PC-3 (cell line): ENCODE data around the gene SFMBT2. TPM values are rescaled to one million over a fixed set of nuclear protein-coding genes. Genes with fewer than 3 reads are reported as not detected.
A peak's percentile ranks its signal among the peaks of the same experiment; 100 is the strongest.

ENCODE experiments used
- ATAC-seq: fragments of 200-7000 bp; cut with Tn5 transposase; 2 replicates; pipeline ENCODE4 v1.9.1; 2020; ENCODE audit warnings: mild to moderate bottlenecking, moderate library complexity
- BruUV-seq: library from RNA; stranded (reverse); fragments of 400-500 nt; replicated peaks from 2 replicates; lab custom pipeline; 2021; lab: Mats Ljungman, UMichigan
- CTCF ChIA-PET: fragments of 300-600 bp; sonication (Branson Sonifier 250); formaldehyde crosslinking; loops from one replicate; lab custom pipeline; 2022; ENCODE audit warnings: antibody characterized with exemption; lab: Charles Lee
- POLR2A ChIA-PET: fragments of 300-600 bp; sonication (Branson Sonifier 250); formaldehyde crosslinking; loops from one replicate; lab custom pipeline; 2022; ENCODE audit warnings: antibody characterized with exemption; ENCODE audit not compliant: unreplicated experiment; lab: Charles Lee
- DNase-seq: peaks from one replicate; pipeline ENCODE4 v3.0.0-alpha.2; 2015
- H2AFZ ChIP-seq: fragments of 300-600 bp; sonication (generic); 2 replicates; pipeline ENCODE4 v1.6.0; 2016; ENCODE audit warnings: antibody characterized with exemption, low read length
- H3F3A ChIP-seq: fragments of 300-600 bp; sonication (generic); one replicate; pipeline ENCODE4 v1.6.0; 2017; ENCODE audit warnings: antibody characterized with exemption, low read length, control low read depth, mild to moderate bottlenecking; ENCODE audit not compliant: unreplicated experiment
- H3K27ac ChIP-seq: fragments of 300-600 bp; sonication (generic); 2 replicates; pipeline ENCODE4 v1.5.1; 2016; ENCODE audit warnings: mild to moderate bottlenecking, low read length
- H3K27me3 ChIP-seq: fragments of 300-600 bp; sonication (generic); 2 replicates; pipeline ENCODE4 v1.6.1; 2016; ENCODE audit warnings: low read length, mixed read lengths
- H3K36me3 ChIP-seq: fragments of 300-600 bp; sonication (generic); 2 replicates; pipeline ENCODE4 v1.6.1; 2016; ENCODE audit warnings: low read depth, mixed run types, low read length, mixed read lengths
- H3K4me1 ChIP-seq: fragments of 300-600 bp; sonication (generic); 2 replicates; pipeline ENCODE4 v1.5.1; 2016; ENCODE audit warnings: low read length; ENCODE audit not compliant: insufficient read depth
- H3K4me2 ChIP-seq: fragments of 300-600 bp; sonication (generic); 2 replicates; pipeline ENCODE4 v1.6.0; 2016; ENCODE audit warnings: low read length
- H3K4me3 ChIP-seq: fragments of 300-600 bp; sonication (generic); 2 replicates; pipeline ENCODE4 v1.5.1; 2016; ENCODE audit warnings: mild to moderate bottlenecking, low read length, mixed read lengths
- H3K79me2 ChIP-seq: fragments of 300-600 bp; sonication (generic); 2 replicates; pipeline ENCODE4 v1.6.1; 2017; ENCODE audit warnings: low read length, mixed read lengths
- H3K9ac ChIP-seq: fragments of 300-600 bp; sonication (generic); 2 replicates; pipeline ENCODE4 v1.6.0; 2016; ENCODE audit warnings: mild to moderate bottlenecking, low read length
- H3K9me2 ChIP-seq: fragments of 300-600 bp; sonication (generic); replicated peaks from 2 replicates; pipeline ENCODE4 v1.6.1; 2016; ENCODE audit warnings: mixed run types, low read length, mixed read lengths
- H3K9me3 ChIP-seq: fragments of 300-600 bp; sonication (generic); 2 replicates; pipeline ENCODE4 v1.6.1; 2016; ENCODE audit warnings: low read length, mixed read lengths
- H4K20me1 ChIP-seq: fragments of 300-600 bp; sonication (generic); 2 replicates; pipeline ENCODE4 v1.6.1; 2016; ENCODE audit warnings: low read length, mixed read lengths
- CTCF ChIP-seq: fragments of 300-600 bp; sonication (generic); conservative IDR thresholded peaks from 2 replicates; pipeline ENCODE4 v1.5.1; 2017; ENCODE audit warnings: antibody characterized with exemption, low read depth, mild to moderate bottlenecking, low read length
- EZH2 ChIP-seq: fragments of 300-600 bp; sonication (generic); IDR thresholded peaks from one replicate; pipeline ENCODE4 v1.6.1; 2017; ENCODE audit warnings: antibody characterized with exemption, mild to moderate bottlenecking, low read length; ENCODE audit not compliant: unreplicated experiment
- EZH2phosphoT487 ChIP-seq: fragments of 300-600 bp; sonication (generic); IDR thresholded peaks from 2 replicates; pipeline ENCODE4 v1.6.1; 2018; ENCODE audit warnings: mild to moderate bottlenecking, antibody characterized with exemption, low read length, borderline replicate concordance
- intact Hi-C: fragments of 100-400 bp; cut with micrococcal nuclease; formaldehyde crosslinking; loops from 2 replicates; pipeline ENCODE4 v1.9.0; 2023
- total RNA-seq: library from RNA; depleted of rRNA; stranded (reverse); fragments of >200 nt; gene quantifications from 2 replicates; pipeline ENCODE4 v1.2.3, GENCODE V29; 2014

The SFMBT2 gene
- total RNA-seq, 1 experiment from 2014 or later: 1.9 TPM

GRCh38 chr10:7412237-7412927 lies 1.5 kb upstream of the SFMBT2 start:
- no peaks in the 10 kb centered on the region for H3K9me2 ChIP-seq
- no peak for DNase-seq
- H3K27me3 ChIP-seq: peaks cover 10% of the 10 kb centered on the region
- H3K27ac ChIP-seq: no peak overlapping the region
- H3K4me2 ChIP-seq: no peak overlapping the region
- H3K4me3 ChIP-seq: no peak overlapping the region
- peaks cover 6% of the 10 kb centered on the region; the same call in 1 of the 2 replicates for H3K79me2 ChIP-seq
- H3K9me3 ChIP-seq: no peaks in the 10 kb centered on the region
- ATAC-seq: no peak
- ChIA-PET POLR2A (no interaction called here), CTCF (no interaction called here)
- no peaks in the 10 kb centered on the region for H4K20me1 ChIP-seq
- TF ChIP-seq EZH2phosphoT487 (no peak), CTCF (no peak), EZH2 (no peak)
- H3K4me1 ChIP-seq: no peaks in the 10 kb centered on the region
- intact Hi-C loops: no loop called here
- H2AFZ ChIP-seq: no peak overlapping the region
- BruUV-seq: no TSS peak
- H3F3A ChIP-seq: no peaks in the 10 kb centered on the region
- H3K9ac ChIP-seq: no peak overlapping the region
- no peaks in the 10 kb centered on the region; the same call in 1 of the 2 replicates for H3K36me3 ChIP-seq

- CTCF ChIA-PET: interaction anchor here (0.7 kb wide), 1 partner anchor 12 kb away, joined by 5 read pairs; no protein-coding TSS in a partner anchor
- Histone ChIP-seq H3K79me2 (peaks cover 6% of the 10 kb centered on the region; the same call in 1 of the 2 replicates), H3K27me3 (peaks cover 10% of the 10 kb centered on the region), H3K27ac (no peak overlapping the region), H3K9me2 (no peaks in the 10 kb centered on the region), H3F3A (no peaks in the 10 kb centered on the region), H3K4me3 (no peak overlapping the region), H3K4me2 (peak overlapping the region; percentile 86), H3K9me3 (no peaks in the 10 kb centered on the region), H3K4me1 (no peaks in the 10 kb centered on the region), H4K20me1 (no peaks in the 10 kb centered on the region), H3K36me3 (no peaks in the 10 kb centered on the region), H2AFZ (no peak overlapping the region), H3K9ac (no peak overlapping the region)
- no TSS peak for BruUV-seq
- POLR2A ChIA-PET: no interaction called here
- intact Hi-C loops: no loop called here
- TF ChIP-seq EZH2: no peak
- no peak for ATAC-seq
- no peak for DNase-seq
Observed at GRCh38 chr10:7411671-7412128, 866 bp upstream of the SFMBT2 start.

- Histone ChIP-seq H3K27me3 (peaks cover 10% of the 10 kb centered on the region), H3K36me3 (no peaks in the 10 kb centered on the region), H3K4me3 (peak overlapping the region; percentile 81), H3K9me3 (no peaks in the 10 kb centered on the region), H4K20me1 (no peaks in the 10 kb centered on the region), H3K4me2 (peak overlapping the region; percentile 86), H2AFZ (peak overlapping the region; percentile 67; the same call in 1 of the 2 replicates), H3K4me1 (no peaks in the 10 kb centered on the region), H3K79me2 (peaks cover 6% of the 10 kb centered on the region; the same call in 1 of the 2 replicates), H3K9me2 (no peaks in the 10 kb centered on the region), H3K9ac (peak overlapping the region; percentile 84), H3F3A (no peaks in the 10 kb centered on the region), H3K27ac (peak overlapping the region; percentile 32)
- DNase-seq (no peak), ATAC-seq (peak; percentile 12)
- CTCF ChIA-PET: interaction anchor here (0.6 kb wide), 9 partner anchors 11 to 1209 kb away, joined by 4 to 17 read pairs (median 6); no protein-coding TSS in a partner anchor
- POLR2A ChIA-PET: interaction anchor here (0.6 kb wide), 1 partner anchor 42 kb away, joined by 10 read pairs; no protein-coding TSS in a partner anchor
- intact Hi-C loops: no loop called here
- TF ChIP-seq EZH2phosphoT487 (no peak), EZH2 (no peak), CTCF (no peak)
- BruUV-seq: no TSS peak
Observed at GRCh38 chr10:7410301-7410861, 453 bp downstream of the SFMBT2 start.
